Loucy (cell line): ENCODE results near the gene SLC25A21.

ENCODE experiments used
- H2AFZ ChIP-seq: fragments of 200-600 bp; sonication (generic); 2 replicates; pipeline ENCODE4 v1.6.0; 2016; ENCODE audit warnings: antibody characterized with exemption, mild to moderate bottlenecking, low read length, moderate library complexity
- H3F3A ChIP-seq: fragments of 200-600 bp; 2 replicates; pipeline ENCODE4 v1.6.0; 2016; ENCODE audit warnings: antibody characterized with exemption, low read depth, mild to moderate bottlenecking
- H3K27me3 ChIP-seq: fragments of 200-600 bp; sonication (generic); 2 replicates; pipeline ENCODE4 v1.6.1; 2014; ENCODE audit warnings: low read length, mild to moderate bottlenecking; ENCODE audit not compliant: insufficient read depth, poor library complexity, severe bottlenecking
- H3K36me3 ChIP-seq: fragments of 200-600 bp; sonication (generic); 2 replicates; pipeline ENCODE4 v1.6.1; 2016; ENCODE audit warnings: low read length; ENCODE audit not compliant: insufficient read depth
- H3K4me1 ChIP-seq: fragments of 200-600 bp; sonication (generic); 2 replicates; pipeline ENCODE4 v1.5.1; 2014; ENCODE audit warnings: low read length, mild to moderate bottlenecking; ENCODE audit not compliant: insufficient read depth, poor library complexity, severe bottlenecking
- H3K4me2 ChIP-seq: fragments of 200-600 bp; sonication (generic); 2 replicates; pipeline ENCODE4 v1.6.0; 2014; ENCODE audit warnings: antibody characterized with exemption, low read length, low read depth, mild to moderate bottlenecking; ENCODE audit not compliant: poor library complexity, severe bottlenecking
- H3K4me3 ChIP-seq: fragments of 200-600 bp; sonication (generic); 2 replicates; pipeline ENCODE4 v1.5.1; 2014; ENCODE audit warnings: low read length, mild to moderate bottlenecking, mixed read lengths; ENCODE audit not compliant: poor library complexity, severe bottlenecking
- H3K79me2 ChIP-seq: fragments of 200-600 bp; sonication (generic); 2 replicates; pipeline ENCODE4 v1.6.1; 2014; ENCODE audit warnings: low read length; ENCODE audit not compliant: insufficient read depth
- H3K9ac ChIP-seq: fragments of 200-600 bp; sonication (generic); 2 replicates; pipeline ENCODE4 v1.6.0; 2014; ENCODE audit warnings: mild to moderate bottlenecking, low read depth, low read length, moderate library complexity; ENCODE audit not compliant: poor library complexity, severe bottlenecking
- H3K9me2 ChIP-seq: fragments of 200-600 bp; sonication (generic); replicated peaks from 2 replicates; pipeline ENCODE4 v1.6.1; 2016; ENCODE audit warnings: low read depth, low read length, mixed read lengths
- H3K9me3 ChIP-seq: fragments of 200-600 bp; sonication (generic); 2 replicates; pipeline ENCODE4 v1.6.1; 2014; ENCODE audit warnings: mild to moderate bottlenecking, antibody characterized with exemption, low read length, low read depth; ENCODE audit not compliant: insufficient read depth
- H4K20me1 ChIP-seq: fragments of 200-600 bp; sonication (generic); 2 replicates; pipeline ENCODE4 v1.6.0; 2014; ENCODE audit warnings: antibody characterized with exemption, low read length, mild to moderate bottlenecking; ENCODE audit not compliant: insufficient read depth, poor library complexity, severe bottlenecking
- CTCF ChIP-seq: fragments of 200-600 bp; sonication (generic); conservative IDR thresholded peaks from 2 replicates; pipeline ENCODE4 v1.5.1; 2014; ENCODE audit warnings: mild to moderate bottlenecking, antibody characterized with exemption, low read length
- EZH2phosphoT487 ChIP-seq: fragments of 200-600 bp; IDR thresholded peaks from 2 replicates; pipeline ENCODE4 v1.6.1; 2018; ENCODE audit warnings: antibody characterized with exemption, mild to moderate bottlenecking, moderate library complexity, borderline replicate concordance

The SLC25A21 gene

GRCh38 chr14:36748610-36749213 is 423.7 kb downstream of the SLC25A21 start:
- Histone ChIP-seq H3K9me3 (0 out of 2 replicates have a peak, but pooled peaks cover 7% of the 10 kb centered on the region), H3K9me2 (no peaks in the 10 kb centered on the region), H3K36me3 (no peaks in the 10 kb centered on the region), H3K4me1 (no peaks in the 10 kb centered on the region), H3K9ac (no peak overlapping the region), H4K20me1 (no peaks in the 10 kb centered on the region), H3K79me2 (no peaks in the 10 kb centered on the region), H2AFZ (no peak overlapping the region), H3K27me3 (no peaks in the 10 kb centered on the region), H3F3A (no peaks in the 10 kb centered on the region), H3K4me3 (no peak overlapping the region), H3K4me2 (no peak overlapping the region)
- TF ChIP-seq EZH2phosphoT487, result no peak
- TF ChIP-seq CTCF, result no peak

- Histone ChIP-seq H3K4me3 (no peak overlapping the region), H3K4me1 (no peaks in the 10 kb centered on the region)
- TF ChIP-seq CTCF (peak; percentile 81), EZH2phosphoT487 (no peak)
These were observed 424.8 kb downstream of the SLC25A21 start for GRCh38 chr14:36747411-36748184.

GRCh38 chr14:36746872-36747271 is 425.5 kb downstream of the SLC25A21 start:
- H3K79me2 ChIP-seq, result no peaks in the 10 kb centered on the region
- H3K4me3 ChIP-seq, result no peak overlapping the region
- no peaks in the 10 kb centered on the region for H3F3A ChIP-seq
- H3K9me2 ChIP-seq, result no peaks in the 10 kb centered on the region
- no peaks in the 10 kb centered on the region for H3K27me3 ChIP-seq
- H4K20me1 ChIP-seq, result no peaks in the 10 kb centered on the region
- H3K4me2 ChIP-seq, result no peak overlapping the region
- no peak for TF ChIP-seq CTCF
- no peak for TF ChIP-seq EZH2phosphoT487
- H3K36me3 ChIP-seq, result no peaks in the 10 kb centered on the region
- H3K4me1 ChIP-seq, result no peaks in the 10 kb centered on the region
- H3K9ac ChIP-seq, result no peak overlapping the region
- no peaks in the 10 kb centered on the region for H3K9me3 ChIP-seq
- no peak overlapping the region for H2AFZ ChIP-seq

More at GRCh38 chr14:36747411-36748184, 424.8 kb downstream of the SLC25A21 start:
- Histone ChIP-seq H4K20me1 (no peaks in the 10 kb centered on the region), H3F3A (no peaks in the 10 kb centered on the region), H3K27me3 (no peaks in the 10 kb centered on the region), H3K9ac (no peak overlapping the region), H2AFZ (no peak overlapping the region), H3K9me3 (no peaks in the 10 kb centered on the region), H3K36me3 (no peaks in the 10 kb centered on the region), H3K79me2 (no peaks in the 10 kb centered on the region), H3K9me2 (no peaks in the 10 kb centered on the region), H3K4me2 (no peak overlapping the region)
